Panc1 (cell line): ENCODE results near the gene ZNF672. TPM values are rescaled to one million over a fixed set of nuclear protein-coding genes. Genes with fewer than 3 reads are reported as not detected.

Experiments used
- ATAC-seq: fragments of 200-7000 bp; cut with Tn5 transposase; 2 replicates; pipeline ENCODE4 v1.9.1; 2020; ENCODE audit warnings: mild to moderate bottlenecking, moderate library complexity
- BruUV-seq: library from RNA; stranded (reverse); fragments of 400-500 nt; replicated peaks from 2 replicates; lab custom pipeline; 2021; lab: Mats Ljungman, UMichigan
- CTCF ChIA-PET: fragments of 300-600 bp; sonication (Branson Sonifier 250); formaldehyde crosslinking; loops from one replicate; lab custom pipeline; 2022; ENCODE audit warnings: antibody characterized with exemption; lab: Charles Lee
- POLR2A ChIA-PET: fragments of 300-600 bp; sonication (Branson Sonifier 250); formaldehyde crosslinking; loops from one replicate; lab custom pipeline; 2022; ENCODE audit warnings: antibody characterized with exemption; lab: Charles Lee
- DNase-seq: peaks from one replicate; pipeline ENCODE4 v3.0.0-alpha.2; 2010; ENCODE audit warnings: low read depth, low spot score
- H3K27ac ChIP-seq: 2 replicates; pipeline ENCODE4 v1.5.1; 2011; ENCODE audit warnings: mild to moderate bottlenecking, low read length, inconsistent platforms
- H3K27me3 ChIP-seq: fragments of 200-500 bp; sonication (Bioruptor generic); 2 replicates; pipeline ENCODE4 v1.6.0; 2014; ENCODE audit warnings: low read length, inconsistent platforms; ENCODE audit not compliant: control insufficient read depth, insufficient read depth
- H3K36me3 ChIP-seq: fragments of 200-500 bp; sonication (Bioruptor generic); 2 replicates; pipeline ENCODE4 v1.5.1; 2014; ENCODE audit warnings: inconsistent platforms, mild to moderate bottlenecking, low read length, moderate library complexity; ENCODE audit not compliant: control insufficient read depth, insufficient read depth
- H3K4me1 ChIP-seq: 2 replicates; pipeline ENCODE4 v1.5.1; 2011; ENCODE audit warnings: inconsistent platforms, mild to moderate bottlenecking, low read length, moderate library complexity; ENCODE audit not compliant: control insufficient read depth, insufficient read depth
- H3K4me3 ChIP-seq, 2 experiments: 2 replicates each; pipeline ENCODE4 v1.5.1; 2011 to 2012; ENCODE audit warnings: low read depth in 2 of 2, low read length in 2 of 2, mild to moderate bottlenecking in 2 of 2, inconsistent platforms in 1 of 2, moderate library complexity in 1 of 2
- H3K9me3 ChIP-seq: fragments of 200-500 bp; sonication (Bioruptor generic); 2 replicates; pipeline ENCODE4 v1.5.1; 2014; ENCODE audit warnings: low read depth, mild to moderate bottlenecking, inconsistent platforms, low read length, moderate library complexity; ENCODE audit not compliant: control insufficient read depth, insufficient read depth
- POLR2AphosphoS5 ChIP-seq: IDR thresholded peaks from 2 replicates; pipeline ENCODE4 v1.6.1; 2012; ENCODE audit warnings: mild to moderate bottlenecking, low read depth, low read length, moderate library complexity
- SIN3A ChIP-seq: IDR thresholded peaks from 2 replicates; pipeline ENCODE4 v1.6.1; 2012; ENCODE audit warnings: low read depth, mild to moderate bottlenecking, low read length, moderate library complexity, borderline replicate concordance; ENCODE audit not compliant: insufficient read depth
- TCF7L2 ChIP-seq: IDR thresholded peaks from 2 replicates; pipeline ENCODE4 v1.6.1; 2011; ENCODE audit warnings: mild to moderate bottlenecking, low read depth, low read length, inconsistent platforms
- in situ Hi-C: cut with HindIII; loops from 2 replicates; pipeline ENCODE4 v1.10.0; 2016; ENCODE audit warnings: low sequenced_read_pairs, low pct_unique_long_range_greater_than_20kb
- intact Hi-C: fragments of 100-400 bp; cut with micrococcal nuclease; formaldehyde crosslinking; loops from one replicate; pipeline ENCODE4 v1.10.0; 2022; ENCODE audit not compliant: unreplicated experiment
- total RNA-seq: library from RNA; stranded (reverse); gene quantifications from one replicate; pipeline ENCODE4 v1.2.1, GENCODE V29; 2021; ENCODE audit not compliant: unreplicated experiment
- TF ChIP-seq, protein P1 (sequence below): fragments of 450-650 bp; IDR thresholded peaks from 2 replicates; pipeline ENCODE4 v1.5.1; 2017; ENCODE audit warnings: mild to moderate bottlenecking
- TF ChIP-seq, protein P2 (sequence below), 2 experiments: IDR thresholded peaks; 2 replicates each; pipeline ENCODE4 v1.6.1; 2011 to 2012; ENCODE audit warnings: low read depth in 2 of 2, control low read depth in 1 of 2, low read length in 1 of 2, mild to moderate bottlenecking in 1 of 2, moderate library complexity in 1 of 2; ENCODE audit not compliant: insufficient read depth in 1 of 2

The ZNF672 gene
- total RNA-seq, 1 experiment from 2014 or later = 36.2 TPM

DNA sequence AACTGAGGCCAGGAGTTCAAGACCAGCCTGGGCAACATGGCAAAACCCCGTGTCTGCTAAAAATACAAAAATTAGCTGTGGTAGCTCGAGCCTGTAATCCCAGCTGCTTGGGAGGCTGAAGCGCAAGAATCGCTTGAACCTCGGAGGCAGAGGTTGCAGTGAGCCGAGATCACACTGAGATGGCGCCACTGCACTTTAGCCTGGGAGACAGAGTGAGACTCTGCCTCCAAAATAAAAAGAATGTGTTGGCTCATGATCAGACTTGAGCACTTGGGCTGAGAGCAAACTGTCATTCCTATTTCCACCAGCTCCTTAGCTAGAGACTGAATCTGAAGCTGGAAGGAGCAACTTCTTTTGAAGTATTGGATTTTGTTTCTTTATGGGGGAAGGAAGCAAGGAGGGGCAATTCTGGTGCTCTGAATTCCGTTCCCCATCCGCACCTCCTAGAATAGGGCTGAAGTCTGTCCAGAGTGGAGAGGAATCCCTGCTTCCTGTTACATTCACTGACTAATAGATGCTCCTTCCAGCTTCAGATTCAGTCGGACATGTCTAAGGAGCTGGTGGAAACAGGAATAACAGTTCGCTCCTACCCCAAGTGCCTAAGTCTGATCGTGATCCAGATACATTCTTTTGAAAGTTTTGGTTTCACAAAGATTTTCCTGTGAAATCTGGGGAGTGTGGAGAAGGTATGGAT is 3.8 kb downstream of the ZNF672 start:
- BruUV-seq = no TSS peak
- POLR2A ChIA-PET = no interaction called here
- ATAC-seq (no peak), DNase-seq (no peak)
- CTCF ChIA-PET = no interaction called here
- Histone ChIP-seq H3K27ac (no peak overlapping the region), H3K4me1 (peaks cover 4% of the 10 kb centered on the region; the same call in 1 of the 2 replicates), H3K9me3 (no peaks in the 10 kb centered on the region), H3K36me3 (peaks cover 5% of the 10 kb centered on the region; the same call in 1 of the 2 replicates), H3K27me3 (no peaks in the 10 kb centered on the region), H3K4me3 (no peak overlapping the region)
- in situ Hi-C loops = no loop called here
- intact Hi-C loops = no loop called here
- TF ChIP-seq, protein P1, sequence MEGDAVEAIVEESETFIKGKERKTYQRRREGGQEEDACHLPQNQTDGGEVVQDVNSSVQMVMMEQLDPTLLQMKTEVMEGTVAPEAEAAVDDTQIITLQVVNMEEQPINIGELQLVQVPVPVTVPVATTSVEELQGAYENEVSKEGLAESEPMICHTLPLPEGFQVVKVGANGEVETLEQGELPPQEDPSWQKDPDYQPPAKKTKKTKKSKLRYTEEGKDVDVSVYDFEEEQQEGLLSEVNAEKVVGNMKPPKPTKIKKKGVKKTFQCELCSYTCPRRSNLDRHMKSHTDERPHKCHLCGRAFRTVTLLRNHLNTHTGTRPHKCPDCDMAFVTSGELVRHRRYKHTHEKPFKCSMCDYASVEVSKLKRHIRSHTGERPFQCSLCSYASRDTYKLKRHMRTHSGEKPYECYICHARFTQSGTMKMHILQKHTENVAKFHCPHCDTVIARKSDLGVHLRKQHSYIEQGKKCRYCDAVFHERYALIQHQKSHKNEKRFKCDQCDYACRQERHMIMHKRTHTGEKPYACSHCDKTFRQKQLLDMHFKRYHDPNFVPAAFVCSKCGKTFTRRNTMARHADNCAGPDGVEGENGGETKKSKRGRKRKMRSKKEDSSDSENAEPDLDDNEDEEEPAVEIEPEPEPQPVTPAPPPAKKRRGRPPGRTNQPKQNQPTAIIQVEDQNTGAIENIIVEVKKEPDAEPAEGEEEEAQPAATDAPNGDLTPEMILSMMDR = peak; percentile 79
- TF ChIP-seq POLR2AphosphoS5 = no peak

DNA sequence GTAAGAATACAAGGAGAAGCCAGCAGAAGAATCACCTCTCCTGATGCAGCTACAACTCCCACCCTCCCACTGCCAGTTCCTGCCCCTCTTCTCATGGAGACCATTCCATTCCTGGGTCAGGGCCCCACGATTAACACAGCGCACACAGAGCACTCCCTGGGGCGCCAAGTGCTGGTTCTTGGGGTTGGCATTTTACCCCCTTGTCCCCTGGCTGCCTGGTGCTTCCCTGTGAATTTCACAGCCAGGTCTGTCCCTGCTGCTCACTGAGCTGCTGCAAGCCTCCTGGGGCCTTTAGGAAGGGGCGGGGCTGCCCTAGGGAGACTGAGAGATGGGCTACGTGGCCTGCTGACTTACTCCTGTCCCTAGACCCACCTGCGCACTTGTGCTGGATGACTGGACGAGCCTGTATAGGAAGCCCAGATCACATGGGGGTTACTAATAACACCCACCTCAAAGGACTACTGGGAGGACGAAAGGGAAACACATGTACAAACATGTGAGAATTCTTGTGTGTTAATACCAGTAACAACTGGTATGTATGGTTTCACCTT is 4.8 kb downstream of the ZNF672 start:
- POLR2A ChIA-PET = no interaction called here
- in situ Hi-C loops (no loop called here), intact Hi-C loops (no loop called here)
- Histone ChIP-seq H3K4me1 (no peaks in the 10 kb centered on the region), H3K36me3 (peaks cover 7% of the 10 kb centered on the region; the same call in 1 of the 2 replicates), H3K9me3 (no peaks in the 10 kb centered on the region), H3K4me3 (no peak overlapping the region), H3K27me3 (no peaks in the 10 kb centered on the region), H3K27ac (no peak overlapping the region)
- TF ChIP-seq TCF7L2 (no peak), POLR2AphosphoS5 (no peak), SIN3A (no peak)
- TF ChIP-seq, protein P2, sequence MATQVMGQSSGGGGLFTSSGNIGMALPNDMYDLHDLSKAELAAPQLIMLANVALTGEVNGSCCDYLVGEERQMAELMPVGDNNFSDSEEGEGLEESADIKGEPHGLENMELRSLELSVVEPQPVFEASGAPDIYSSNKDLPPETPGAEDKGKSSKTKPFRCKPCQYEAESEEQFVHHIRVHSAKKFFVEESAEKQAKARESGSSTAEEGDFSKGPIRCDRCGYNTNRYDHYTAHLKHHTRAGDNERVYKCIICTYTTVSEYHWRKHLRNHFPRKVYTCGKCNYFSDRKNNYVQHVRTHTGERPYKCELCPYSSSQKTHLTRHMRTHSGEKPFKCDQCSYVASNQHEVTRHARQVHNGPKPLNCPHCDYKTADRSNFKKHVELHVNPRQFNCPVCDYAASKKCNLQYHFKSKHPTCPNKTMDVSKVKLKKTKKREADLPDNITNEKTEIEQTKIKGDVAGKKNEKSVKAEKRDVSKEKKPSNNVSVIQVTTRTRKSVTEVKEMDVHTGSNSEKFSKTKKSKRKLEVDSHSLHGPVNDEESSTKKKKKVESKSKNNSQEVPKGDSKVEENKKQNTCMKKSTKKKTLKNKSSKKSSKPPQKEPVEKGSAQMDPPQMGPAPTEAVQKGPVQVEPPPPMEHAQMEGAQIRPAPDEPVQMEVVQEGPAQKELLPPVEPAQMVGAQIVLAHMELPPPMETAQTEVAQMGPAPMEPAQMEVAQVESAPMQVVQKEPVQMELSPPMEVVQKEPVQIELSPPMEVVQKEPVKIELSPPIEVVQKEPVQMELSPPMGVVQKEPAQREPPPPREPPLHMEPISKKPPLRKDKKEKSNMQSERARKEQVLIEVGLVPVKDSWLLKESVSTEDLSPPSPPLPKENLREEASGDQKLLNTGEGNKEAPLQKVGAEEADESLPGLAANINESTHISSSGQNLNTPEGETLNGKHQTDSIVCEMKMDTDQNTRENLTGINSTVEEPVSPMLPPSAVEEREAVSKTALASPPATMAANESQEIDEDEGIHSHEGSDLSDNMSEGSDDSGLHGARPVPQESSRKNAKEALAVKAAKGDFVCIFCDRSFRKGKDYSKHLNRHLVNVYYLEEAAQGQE (IDR thresholded peaks at IDR 0.05; ENCODE audit: insufficient read depth in 1 of 2, low read depth in 2 of 2, low read length in 1 of 2) = no peak
- TF ChIP-seq, protein P1 = no peak
- DNase-seq = no peak
- BruUV-seq = no TSS peak
- ATAC-seq = no peak
- CTCF ChIA-PET = no interaction called here
